ENCODE data around the gene CADM4.
A peak's percentile ranks its signal among the peaks of the same experiment; 100 is the strongest.
"Not testable (repeated sequence)": the region's sequence is repeated elsewhere in the genome, so short reads cannot be mapped to it uniquely, and the experiment has no call there.

CADM4 gene, protein sequence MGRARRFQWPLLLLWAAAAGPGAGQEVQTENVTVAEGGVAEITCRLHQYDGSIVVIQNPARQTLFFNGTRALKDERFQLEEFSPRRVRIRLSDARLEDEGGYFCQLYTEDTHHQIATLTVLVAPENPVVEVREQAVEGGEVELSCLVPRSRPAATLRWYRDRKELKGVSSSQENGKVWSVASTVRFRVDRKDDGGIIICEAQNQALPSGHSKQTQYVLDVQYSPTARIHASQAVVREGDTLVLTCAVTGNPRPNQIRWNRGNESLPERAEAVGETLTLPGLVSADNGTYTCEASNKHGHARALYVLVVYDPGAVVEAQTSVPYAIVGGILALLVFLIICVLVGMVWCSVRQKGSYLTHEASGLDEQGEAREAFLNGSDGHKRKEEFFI

DNA sequence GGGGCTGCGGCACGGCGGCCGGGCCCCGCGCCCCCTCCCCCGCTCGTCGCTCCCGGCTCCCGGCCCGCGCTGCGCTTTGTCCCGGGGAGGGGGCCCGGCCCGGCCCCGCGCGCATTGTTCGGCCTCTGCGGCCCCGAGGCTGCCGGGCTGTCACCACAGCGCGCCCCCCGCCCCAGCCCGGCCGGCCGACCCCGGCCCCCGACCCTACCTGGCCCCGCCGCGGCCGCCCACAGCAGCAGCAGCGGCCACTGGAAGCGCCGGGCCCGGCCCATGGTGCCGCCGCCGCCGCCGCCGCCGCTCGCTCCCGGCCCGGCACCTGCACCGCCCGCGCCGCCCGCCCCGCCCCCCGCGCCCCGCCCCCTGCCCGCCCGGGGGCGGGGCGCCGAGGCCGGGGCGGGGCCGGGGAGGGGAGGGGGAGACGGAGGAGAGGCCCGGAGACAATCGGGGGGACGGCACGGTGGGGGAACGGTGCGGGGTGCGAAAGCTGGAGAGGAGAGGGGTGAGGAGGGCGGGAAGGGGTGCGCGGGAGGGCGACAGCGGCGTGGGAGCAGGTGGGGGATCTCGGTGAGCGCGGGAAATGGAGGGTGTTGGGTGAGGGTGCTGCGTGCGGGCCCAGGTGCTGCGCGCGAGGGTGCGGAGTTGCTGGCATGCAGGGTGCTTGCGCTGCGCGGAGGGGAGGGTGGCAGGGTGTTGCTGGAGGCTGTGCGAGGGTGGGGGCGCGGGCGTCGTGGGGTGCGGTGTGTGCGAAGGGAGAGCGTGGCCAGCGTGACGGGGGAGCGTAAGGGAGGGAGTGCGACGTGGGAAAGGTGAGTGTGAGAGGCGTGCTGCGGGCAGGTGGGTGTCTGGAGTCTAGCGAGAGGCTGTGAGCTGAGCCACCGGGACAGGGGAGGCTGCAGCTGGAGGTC, at the start of gene CADM4:
TSS of gene CADM4 (minus strand) at position 332 of the 905 bp plus-strand sequence. CDS start at position 272, 60 bp downstream.
- no peak for DNase-seq (ENCODE audit: low read depth)

DNA sequence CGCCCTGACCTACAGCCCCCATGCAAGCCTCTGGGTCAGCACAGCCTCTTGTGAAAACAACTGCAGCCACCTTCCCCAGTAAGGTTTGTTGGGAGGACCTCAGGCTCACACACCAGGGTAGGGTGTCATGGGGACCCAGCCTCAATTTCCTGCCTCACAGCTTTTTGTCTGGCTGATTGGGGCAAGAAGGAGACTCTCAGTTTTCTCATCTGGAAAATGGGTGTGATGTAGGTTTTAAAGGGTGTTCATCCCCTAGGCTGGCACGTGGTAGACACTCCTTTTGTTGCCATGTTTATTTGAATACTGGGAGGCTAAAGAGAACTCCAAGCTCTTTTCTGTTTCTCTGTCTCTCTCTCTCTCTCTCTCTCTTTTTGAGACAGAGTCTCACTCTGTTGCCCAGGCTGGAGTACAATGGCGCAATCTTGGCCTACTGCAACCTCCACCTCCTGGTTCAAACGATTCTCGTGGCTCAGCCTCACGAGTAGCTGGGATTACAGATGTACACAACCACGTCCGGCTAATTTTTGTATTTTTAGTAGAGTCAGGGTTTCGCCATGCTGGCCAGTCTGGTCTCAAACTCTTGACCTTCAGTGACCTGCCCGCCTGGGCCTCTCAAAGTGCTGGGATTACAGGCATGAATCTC, 48.5 kb upstream of the CADM4 start:
- DNase-seq (ENCODE audit: low read depth) = no peak

DNA sequence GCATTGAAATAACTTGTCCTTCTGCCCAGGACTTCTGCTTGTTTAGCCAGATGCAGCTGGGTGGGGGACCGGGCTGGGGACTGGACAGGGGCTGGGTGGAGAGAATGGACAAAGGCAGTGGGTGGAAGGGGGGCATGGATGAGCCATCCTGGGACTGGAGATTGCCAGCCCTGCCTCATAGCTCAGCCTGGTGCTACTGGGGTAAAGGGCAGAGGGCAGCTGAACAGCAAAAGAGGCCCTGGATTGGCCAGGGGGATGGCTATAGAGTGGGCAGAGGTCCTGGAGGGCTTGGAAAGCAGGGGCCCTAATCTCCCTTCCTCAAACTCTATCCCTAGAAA, 48.0 kb upstream of the CADM4 start:
- no peak for DNase-seq (ENCODE audit: low read depth)

DNA sequence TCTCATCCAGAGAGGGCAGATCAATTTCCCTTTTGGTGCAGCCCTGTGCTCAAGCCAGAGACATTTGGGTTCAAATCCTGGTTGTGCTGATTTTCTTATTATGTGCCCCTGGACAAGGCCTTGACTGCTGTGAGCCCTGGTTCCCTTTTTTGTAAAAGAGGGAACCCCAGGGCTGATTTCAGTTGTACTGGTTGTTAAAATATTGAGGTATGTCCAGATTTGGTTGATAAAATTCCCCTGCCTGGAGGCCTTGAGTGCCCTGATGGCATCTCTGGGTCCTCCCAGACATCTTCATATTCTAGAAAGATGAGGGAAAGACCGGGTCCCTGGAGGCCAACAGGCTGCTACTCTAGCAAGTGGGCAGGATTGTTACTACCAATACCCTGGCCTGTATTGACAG, 44.7 kb upstream of the CADM4 start:
- DNase-seq (ENCODE audit: low read depth) = no peak

DNA sequence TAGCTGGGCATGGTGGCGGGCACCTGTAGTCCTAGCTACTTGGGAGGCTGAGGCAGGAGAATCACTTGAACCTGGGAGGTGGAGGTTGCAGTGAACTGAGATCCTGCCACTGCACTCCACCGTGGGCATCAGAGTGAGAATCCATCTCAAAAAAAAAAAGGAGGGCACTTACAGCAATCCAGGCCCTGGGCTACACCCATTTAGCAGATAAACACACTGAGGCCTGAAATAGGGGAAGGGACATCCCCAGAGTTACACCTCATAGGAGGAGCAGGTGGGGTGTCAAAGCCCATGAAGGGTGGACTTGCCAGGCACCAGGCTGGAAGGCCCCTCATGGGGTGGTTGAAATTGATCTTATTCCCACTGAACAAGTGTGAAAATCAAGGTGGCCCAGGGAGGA, 44.3 kb upstream of the CADM4 start:
- DNase-seq (ENCODE audit: low read depth) = no peak

DNA sequence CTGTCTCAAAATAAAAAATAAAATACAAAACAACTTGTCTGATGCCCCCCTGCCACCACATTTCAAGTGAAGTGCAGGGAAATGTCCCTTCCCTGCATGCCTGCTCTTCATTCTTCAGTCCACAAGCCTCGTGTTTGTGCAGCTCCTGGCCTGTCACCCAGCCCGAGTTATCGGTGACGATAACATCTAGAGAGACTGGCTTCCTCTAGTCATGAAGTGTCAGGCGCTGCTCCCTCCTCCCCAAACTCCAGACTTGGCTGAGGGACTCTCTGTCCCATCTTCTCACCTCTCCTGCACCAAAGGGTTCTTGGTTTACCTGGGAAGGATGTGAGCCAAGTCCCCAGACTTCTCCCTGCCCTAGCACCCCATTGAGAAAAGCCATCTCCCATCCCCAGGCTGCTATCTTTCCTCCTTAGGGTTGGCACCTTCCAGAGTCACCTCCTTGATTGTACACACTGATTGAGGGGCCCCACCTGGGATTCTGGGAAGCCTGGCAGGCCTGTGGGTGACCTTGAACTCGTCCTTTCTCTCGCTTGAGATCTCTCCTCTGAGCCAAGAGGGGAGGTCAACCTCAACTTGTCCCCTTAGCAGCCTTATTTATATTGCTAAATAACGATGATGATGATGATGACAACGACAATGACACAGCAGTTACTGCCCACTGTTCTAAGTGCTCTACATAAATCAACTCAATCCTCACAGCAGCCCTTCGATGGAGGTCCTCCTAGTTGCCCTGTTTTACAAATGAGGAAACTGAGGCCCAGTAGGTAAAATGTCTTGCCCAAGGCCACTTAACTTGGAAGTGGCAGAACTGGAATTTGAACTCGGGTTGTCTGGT, 43.4 kb upstream of the CADM4 start:
- DNase-seq (ENCODE audit: low read depth) = no peak

DNA sequence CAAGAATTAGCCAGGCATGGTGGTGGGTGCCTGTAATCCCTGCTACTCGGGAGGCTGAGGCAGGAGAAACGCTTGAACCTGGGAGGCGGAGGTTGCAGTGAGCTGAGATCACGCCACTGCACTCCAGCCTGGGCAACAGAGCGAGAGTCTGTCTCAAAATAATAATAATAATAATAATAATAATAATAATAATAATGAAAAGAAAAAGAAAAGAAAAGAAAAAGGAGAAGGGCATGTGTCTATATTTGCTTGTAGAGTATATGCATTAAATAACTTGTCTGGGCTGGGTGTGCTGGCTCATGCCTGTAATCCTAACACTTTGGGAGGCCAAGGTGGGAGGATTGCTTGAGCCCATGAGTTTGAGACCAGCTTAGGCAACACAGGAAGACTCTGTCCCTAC, 42.6 kb upstream of the CADM4 start:
- not testable (repeated sequence) for DNase-seq (ENCODE audit: low read depth)

DNA sequence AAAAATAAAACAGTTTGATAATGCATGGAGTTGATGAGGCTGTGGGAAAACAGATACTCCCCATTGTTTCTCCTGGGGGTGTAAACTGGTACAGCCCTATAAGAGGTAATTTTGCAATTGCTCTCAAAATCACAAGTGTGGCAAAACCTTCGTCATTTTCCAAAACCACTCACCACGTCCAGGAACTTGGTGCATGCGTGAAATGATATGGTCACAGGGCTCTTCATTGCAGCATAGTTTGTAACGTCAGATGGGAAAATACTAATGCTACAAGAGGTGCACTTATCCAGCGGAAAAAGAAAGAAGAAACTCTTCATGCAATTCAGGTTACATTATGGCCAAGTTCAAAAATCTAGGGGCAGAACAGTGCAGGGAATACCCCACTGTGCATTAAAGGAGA, 42.2 kb upstream of the CADM4 start:
- DNase-seq (ENCODE audit: low read depth) = no peak

DNA sequence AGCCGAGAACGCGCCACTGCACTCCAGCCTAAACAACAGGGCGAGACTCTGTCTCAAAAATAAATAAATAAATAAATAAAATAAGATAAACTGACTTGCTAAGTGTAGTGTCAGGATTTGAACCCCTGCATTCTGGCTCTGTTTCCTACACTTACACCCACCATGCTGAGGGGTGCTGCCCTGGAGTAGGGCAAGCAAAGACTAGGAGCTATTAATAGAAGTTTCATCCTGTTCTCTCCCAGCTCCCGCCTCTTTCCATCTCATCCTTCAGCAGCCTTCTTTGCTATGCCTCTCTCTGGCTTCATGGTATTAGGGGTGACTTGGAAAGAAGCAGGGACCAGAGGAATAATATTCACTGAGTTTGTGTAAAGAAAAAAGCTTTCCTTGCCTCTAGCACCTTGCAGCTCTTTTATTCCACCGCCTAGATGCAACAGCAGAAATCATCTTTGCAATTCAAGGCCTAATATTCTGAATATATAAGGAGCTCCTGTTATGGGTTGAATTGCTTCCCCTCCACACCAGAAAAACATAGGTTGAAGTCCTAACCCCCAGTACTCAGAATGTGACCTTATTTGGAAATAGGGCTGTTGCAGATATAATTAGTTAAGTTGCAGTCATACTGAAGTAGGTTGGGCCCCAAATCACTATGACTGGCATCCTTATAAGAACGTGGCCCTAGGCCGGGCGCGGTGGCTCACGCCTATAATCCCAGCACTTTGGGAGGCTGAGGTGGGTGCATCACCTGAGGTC, 39.0 kb upstream of the CADM4 start:
- DNase-seq (ENCODE audit: low read depth) = no peak

DNA sequence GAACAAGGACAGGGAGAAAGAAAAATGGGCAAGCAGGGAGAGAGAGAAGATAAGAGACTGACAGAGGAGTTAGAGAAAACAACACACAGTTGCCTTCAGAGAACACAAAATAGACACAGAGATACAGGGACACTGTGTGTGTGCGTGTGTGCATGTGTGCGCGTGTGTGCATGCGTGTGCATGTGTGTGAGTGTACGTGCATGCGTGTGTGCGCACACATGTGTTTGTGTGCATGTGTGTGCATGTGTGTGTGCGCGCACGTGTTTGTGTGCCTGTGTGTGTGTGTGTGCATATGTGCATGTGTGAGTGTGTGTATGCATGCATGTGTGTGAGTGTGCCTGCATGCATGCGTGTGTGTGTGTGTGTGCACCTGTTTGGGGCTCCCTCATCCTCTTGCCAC, 36.3 kb upstream of the CADM4 start:
- DNase-seq (ENCODE audit: low read depth) = no peak

DNA sequence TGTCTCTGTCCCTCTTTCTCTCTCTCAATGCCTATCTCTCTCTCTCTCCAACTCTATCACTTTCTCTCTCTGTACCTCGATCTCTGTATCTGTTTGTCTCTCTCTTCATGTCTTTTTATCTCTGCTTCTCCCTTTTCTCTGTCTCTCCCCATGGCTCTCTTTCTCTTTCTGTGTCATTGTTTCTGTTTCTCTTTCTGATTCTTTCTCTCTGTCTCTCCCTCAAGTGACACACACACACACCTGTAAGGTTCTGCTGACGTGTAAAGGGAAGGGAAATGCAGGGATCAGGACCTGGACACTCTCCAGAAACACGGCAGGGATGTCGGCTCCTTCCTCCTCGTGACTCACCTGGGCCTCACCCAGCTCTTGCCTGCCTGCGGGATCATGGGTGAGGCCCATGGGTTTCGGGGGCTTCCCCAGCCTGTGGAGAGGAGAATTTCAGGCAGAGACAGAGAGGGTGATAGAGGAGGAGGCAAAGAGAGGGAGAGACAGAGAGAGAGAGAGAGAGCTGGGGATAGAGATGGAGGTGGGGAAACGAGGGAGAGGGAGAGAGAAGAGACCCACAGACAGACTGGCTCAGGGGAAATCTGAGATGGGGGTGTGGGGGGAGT, 35.7 kb upstream of the CADM4 start:
- DNase-seq (ENCODE audit: low read depth) = no peak

DNA sequence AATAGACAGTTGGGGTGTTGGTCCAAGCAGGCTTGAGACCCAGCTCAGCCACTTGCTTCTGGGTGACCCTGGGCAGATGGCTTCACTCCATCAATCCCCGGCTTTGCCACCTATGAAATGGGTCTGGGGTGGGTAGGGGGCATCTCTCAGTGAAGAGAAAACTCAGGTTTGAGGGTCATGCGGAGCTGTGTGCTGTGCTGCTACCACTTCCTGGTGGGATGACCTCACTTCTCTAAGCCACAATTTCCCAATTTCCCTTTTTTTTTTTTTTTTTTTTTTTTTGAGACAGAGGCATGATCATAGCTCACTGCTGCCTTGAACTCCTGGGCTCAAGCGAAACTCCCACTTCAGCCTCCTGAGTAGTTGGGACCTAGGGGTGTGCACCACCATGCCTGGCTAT, 34.9 kb upstream of the CADM4 start:
- DNase-seq (ENCODE audit: low read depth) = no peak

DNA sequence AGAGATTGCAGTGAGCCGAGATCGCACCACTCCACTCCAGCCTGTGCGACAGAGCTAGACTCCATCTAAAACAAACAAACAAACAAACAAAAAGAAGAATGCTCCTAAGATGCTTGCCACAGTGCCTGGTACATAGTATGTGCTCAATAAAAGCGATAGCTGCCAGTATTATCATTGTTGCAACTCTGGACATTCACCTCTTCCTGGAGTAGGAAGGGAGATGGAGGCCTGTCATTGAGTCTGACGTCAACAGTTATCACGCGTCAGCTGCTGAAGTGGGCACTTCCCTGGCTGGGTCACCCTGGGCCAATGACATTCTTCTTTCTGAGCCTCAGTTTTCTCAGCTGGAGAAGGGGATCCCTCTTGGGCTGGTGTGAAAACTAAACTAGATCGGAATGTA, 34.5 kb upstream of the CADM4 start:
- DNase-seq (ENCODE audit: low read depth) = no peak

DNA sequence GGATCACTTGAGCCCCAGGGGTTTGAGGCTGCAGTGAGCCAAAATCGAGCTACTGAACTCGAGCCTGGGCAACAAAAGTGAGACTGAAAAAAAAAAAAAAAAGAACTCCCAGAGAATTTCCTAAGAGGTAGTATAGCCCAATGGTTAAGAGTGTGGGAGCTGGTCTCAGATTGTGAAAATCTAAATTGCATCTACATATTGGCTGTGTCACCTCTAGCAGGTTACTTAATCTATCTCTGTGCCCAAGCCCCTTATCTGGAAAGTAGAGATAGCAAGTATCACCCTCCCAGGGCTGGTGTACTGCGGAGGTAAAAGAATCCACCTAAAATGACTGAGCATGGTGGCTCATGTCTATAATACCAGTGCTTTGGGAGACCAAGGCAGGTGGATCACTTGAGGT, 34.0 kb upstream of the CADM4 start:
- no peak for DNase-seq (ENCODE audit: low read depth)

DNA sequence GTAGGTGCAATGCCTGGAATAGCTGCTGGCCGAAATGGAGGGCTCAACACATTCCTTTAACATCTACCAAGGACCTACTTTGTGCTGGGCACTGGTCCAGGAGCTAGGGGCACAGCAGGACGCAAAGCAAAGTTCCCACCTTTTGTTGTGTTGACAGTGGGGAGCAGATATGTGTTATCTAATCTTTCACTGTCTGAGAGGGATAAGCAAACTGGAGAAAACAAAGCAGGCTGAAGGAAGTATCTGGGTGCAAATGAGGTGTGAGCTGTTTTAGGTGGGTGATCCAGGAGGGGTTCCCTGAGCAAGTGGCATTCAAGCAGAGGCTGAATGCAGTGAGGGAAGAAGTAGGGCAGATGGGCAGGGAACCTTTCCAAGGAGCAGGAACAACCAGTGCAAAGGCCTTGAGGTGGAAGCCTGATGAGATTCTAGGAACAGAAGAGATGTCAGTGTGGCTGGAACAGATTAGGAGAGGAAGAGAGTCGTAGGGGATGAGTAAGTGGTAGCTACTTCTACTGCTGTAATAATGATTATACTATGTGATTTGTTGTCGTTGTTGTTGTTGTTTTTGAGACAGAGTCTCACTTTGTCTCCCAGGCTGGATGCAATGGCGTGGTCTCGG, 32.5 kb upstream of the CADM4 start:
- no peak for DNase-seq (ENCODE audit: low read depth)

DNA sequence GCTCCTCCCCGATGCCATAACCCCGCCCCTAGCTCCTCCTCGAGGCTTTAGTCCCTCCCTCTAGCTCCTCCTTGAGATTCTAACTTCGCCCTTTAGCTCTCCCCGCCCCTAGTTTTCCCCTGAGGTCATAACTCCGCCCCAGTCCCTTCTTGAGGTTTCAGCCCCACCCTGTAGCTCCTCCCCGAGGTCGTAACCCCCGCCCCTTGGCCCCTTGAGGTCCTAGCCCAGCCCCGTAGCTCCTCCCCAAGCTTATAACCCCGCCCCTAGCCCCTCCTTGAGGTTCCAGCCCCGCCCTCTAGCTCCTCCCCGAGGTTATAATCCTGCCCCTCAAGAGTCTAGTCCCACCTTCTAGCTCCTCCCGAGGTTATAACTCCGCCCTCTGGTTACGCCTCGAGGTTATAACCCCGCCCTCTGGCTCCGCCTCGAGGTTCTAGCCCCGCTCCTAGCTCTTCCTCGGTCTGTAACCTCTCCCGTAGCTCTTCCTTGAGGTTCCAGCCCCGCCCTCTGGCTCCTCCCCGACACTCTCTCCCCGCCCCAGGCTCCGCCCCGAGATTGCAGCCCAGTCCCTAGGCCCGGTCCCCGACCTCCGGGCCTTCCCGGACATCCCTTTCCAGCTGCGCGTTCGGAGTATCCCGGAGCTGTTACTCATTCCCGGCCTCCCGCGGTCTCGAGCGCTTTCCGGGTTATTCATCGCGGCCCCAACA, 28.9 kb upstream of the CADM4 start:
- DNase-seq (ENCODE audit: low read depth) = peak; percentile 93

DNA sequence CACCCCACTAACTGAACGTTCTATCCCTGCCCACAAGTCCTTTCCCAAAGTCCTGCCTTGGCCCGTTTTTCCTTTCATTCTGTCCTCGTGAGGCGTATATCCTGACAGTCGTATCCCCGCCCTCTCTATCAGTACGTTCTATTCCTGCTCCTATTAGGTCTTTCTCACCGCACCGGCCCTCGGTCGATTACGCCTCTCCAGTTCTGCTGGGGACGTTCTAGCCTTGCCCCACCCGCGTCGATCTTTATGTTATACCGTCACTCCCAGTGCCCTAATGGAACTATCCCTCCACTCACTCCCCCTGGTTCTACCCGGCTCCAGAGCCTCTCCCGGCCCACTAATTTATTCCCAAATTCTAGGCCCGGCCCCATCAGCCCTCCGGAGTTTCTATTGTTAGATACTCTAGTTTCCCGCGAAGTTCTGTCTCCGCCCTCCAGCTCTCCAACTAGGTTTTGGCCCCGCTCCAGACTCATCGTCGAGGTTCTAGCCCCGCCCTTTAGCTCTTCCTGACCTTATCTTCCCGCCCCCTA, 28.3 kb upstream of the CADM4 start:
- DNase-seq (ENCODE audit: low read depth) = no peak

DNA sequence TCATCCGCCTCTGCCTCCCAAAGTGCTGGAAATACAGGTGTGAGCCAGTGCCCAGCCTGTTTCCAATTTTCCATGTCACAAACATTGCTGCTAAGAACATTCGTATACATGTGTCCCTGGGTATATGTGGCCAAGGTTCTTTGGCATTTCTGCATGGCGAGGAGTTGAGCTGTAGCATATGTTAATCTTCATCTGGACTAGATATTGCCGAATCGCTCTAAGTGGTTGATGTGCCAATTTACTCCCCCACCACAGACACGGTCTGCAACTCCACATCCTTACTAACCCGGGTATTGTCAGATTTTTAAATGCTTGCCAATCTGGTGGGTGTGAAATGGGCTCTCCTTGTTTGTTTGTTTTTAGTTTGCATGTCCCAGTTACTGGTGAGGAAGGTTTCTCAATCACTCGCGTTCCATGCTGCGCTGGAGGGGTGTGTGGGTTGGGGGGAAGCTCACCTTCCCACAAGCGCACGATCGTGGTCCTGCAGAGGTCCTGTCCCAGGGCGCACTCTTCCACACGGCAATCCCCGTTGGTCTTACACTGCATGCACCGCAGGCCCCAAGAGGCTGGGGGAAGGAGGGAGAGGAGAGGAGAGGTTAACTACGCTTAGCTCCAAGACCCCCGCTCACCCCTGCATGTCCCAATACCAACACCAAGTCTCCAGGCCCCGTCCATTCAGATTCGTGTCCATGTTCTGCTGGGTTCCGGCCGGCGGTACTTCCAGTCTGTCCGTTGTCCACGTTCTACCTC, 27.7 kb upstream of the CADM4 start:
- DNase-seq (ENCODE audit: low read depth) = no peak

DNA sequence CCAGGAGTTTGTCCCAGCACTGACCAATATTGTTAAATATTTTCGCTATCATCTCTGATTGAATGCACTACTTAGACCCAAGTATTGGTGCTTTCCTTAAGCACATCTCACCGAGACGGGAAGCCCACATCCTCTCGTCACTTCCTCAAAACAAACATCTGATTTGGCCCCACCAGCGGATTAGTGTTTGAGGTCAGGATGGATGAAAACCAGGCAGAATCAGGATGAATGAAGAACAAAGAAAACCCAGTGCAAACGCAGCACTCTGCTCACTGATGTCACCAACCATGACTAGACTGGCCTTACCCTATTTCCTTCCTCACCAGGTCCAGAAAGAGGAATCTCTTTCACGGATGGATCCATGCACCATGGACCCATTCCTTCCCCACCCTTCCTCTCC, 24.4 kb upstream of the CADM4 start:
- DNase-seq (ENCODE audit: low read depth) = no peak
